Endothelial cell of umbilical vein (primary cell): Measurements from ENCODE around the gene GNL2.

ENCODE experiments used
- EZH2 ChIP-seq: IDR thresholded peaks from 2 replicates; pipeline ENCODE4 v1.6.1; 2012; ENCODE audit warnings: borderline replicate concordance, low read depth, mild to moderate bottlenecking, moderate library complexity, low read length, inconsistent platforms; ENCODE audit not compliant: severe bottlenecking
- FOS ChIP-seq: IDR thresholded peaks from 2 replicates; pipeline ENCODE4 v1.6.1; 2011; ENCODE audit warnings: mild to moderate bottlenecking, low read length, moderate library complexity, borderline replicate concordance; ENCODE audit not compliant: insufficient read depth
- GATA2 ChIP-seq: IDR thresholded peaks from 2 replicates; pipeline ENCODE4 v1.7.0; 2011; ENCODE audit warnings: low read depth, mild to moderate bottlenecking, moderate library complexity, mixed read lengths, low read length; ENCODE audit not compliant: insufficient read length, insufficient read depth
- JUN ChIP-seq: IDR thresholded peaks from 2 replicates; pipeline ENCODE4 v1.6.1; 2011; ENCODE audit warnings: borderline replicate concordance, low read depth; ENCODE audit not compliant: insufficient read length, insufficient read depth
- MYC ChIP-seq: IDR thresholded peaks from one replicate; pipeline ENCODE4 v1.6.1; 2011; ENCODE audit warnings: mild to moderate bottlenecking, low read depth, low read length
- POLR2A ChIP-seq: IDR thresholded peaks from 2 replicates; pipeline ENCODE4 v1.6.1; 2012; ENCODE audit warnings: low read depth, mild to moderate bottlenecking, control low read depth, low read length
- POLR2AphosphoS5 ChIP-seq: IDR thresholded peaks from 2 replicates; pipeline ENCODE4 v1.6.1; 2012; ENCODE audit warnings: low read depth, mild to moderate bottlenecking, control low read depth, low read length, moderate library complexity; ENCODE audit not compliant: insufficient read depth
- TF ChIP-seq, protein P1 (sequence below), 2 donors: IDR thresholded peaks; 1 replicate in 1 of 2; 2 replicates in 1 of 2; pipeline ENCODE4 v1.5.1; 2011; ENCODE audit warnings: low read length in 2 of 2, mild to moderate bottlenecking in 2 of 2, moderate library complexity in 2 of 2, control low read depth in 1 of 2, inconsistent platforms in 1 of 2, low read depth in 1 of 2; ENCODE audit not compliant: insufficient read depth in 1 of 2; ENCODE audit errors: extremely low read depth in 1 of 2
- TF ChIP-seq, protein P2 (sequence below): IDR thresholded peaks from 2 replicates; pipeline ENCODE4 v1.6.1; 2011; ENCODE audit not compliant: insufficient read depth, insufficient read length

DNA sequence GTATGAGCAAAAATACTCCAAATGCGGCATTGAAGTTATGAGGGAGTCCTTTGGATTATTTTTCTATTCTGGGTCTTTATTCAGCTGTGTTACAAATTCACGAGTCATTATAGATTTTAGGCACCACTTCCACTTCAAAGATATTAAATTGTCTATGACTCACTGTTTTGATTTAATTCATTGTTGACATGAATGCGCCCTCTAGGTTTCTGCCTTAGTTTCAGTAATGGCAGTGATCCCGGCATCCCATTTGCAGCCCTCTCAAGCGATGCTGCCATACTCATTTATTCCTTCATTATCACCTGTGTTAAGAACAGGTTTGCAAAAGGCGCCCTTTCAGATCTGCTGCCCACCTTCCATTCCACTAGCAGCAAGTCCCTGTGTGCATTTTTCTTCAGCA lies 25.0 kb upstream of the GNL2 start:
- no peak for TF ChIP-seq POLR2AphosphoS5
- TF ChIP-seq, protein P1, sequence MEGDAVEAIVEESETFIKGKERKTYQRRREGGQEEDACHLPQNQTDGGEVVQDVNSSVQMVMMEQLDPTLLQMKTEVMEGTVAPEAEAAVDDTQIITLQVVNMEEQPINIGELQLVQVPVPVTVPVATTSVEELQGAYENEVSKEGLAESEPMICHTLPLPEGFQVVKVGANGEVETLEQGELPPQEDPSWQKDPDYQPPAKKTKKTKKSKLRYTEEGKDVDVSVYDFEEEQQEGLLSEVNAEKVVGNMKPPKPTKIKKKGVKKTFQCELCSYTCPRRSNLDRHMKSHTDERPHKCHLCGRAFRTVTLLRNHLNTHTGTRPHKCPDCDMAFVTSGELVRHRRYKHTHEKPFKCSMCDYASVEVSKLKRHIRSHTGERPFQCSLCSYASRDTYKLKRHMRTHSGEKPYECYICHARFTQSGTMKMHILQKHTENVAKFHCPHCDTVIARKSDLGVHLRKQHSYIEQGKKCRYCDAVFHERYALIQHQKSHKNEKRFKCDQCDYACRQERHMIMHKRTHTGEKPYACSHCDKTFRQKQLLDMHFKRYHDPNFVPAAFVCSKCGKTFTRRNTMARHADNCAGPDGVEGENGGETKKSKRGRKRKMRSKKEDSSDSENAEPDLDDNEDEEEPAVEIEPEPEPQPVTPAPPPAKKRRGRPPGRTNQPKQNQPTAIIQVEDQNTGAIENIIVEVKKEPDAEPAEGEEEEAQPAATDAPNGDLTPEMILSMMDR (IDR thresholded peaks at IDR 0.05; ENCODE audit: extremely low read depth in 1 of 2, insufficient read depth in 1 of 2, low read depth in 1 of 2, low read length in 2 of 2): no peak
- TF ChIP-seq MYC: no peak
- no peak for TF ChIP-seq EZH2
- TF ChIP-seq JUN: no peak
- no peak for TF ChIP-seq GATA2
- TF ChIP-seq POLR2A: no peak
- TF ChIP-seq, protein P2, sequence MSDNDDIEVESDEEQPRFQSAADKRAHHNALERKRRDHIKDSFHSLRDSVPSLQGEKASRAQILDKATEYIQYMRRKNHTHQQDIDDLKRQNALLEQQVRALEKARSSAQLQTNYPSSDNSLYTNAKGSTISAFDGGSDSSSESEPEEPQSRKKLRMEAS: no peak
- TF ChIP-seq FOS: no peak
